ENCODE measurements around the gene PCP2. TPM values are rescaled to one million over a fixed set of nuclear protein-coding genes. Genes with fewer than 3 reads are reported as not detected.

PCP2 gene
- total and polyA plus RNA-seq, 2 of the 13 experiments (the other 11 are each of a cell fraction or from before 2014, with no cell fraction given): 0.62 TPM; not detected in 1

GRCh38 chr19:7629347-7630054 is 4.0 kb downstream of the PCP2 start, which contains the start of the genes PET100 and XAB2 (continued):
- no peak for TF ChIP-seq TCF7L2 (IDR thresholded peaks at IDR 0.05; ENCODE audit: low read depth, low read length)
- TF ChIP-seq MED13 (CRISPR knock-in tag; IDR thresholded peaks at IDR 0.05): peak; percentile 45; the same call in 1 of the 2 replicates
- TF ChIP-seq ZNF614 (CRISPR knock-in tag; IDR thresholded peaks at IDR 0.05; ENCODE audit: borderline replicate concordance): no peak
- no peak for TF ChIP-seq ZBTB7B (CRISPR knock-in tag; IDR thresholded peaks at IDR 0.05)
- TF ChIP-seq ZNF646 (CRISPR knock-in tag; IDR thresholded peaks at IDR 0.05): no peak
- no peak for TF ChIP-seq TIGD3 (CRISPR knock-in tag; IDR thresholded peaks at IDR 0.05; ENCODE audit: borderline replicate concordance)
- TF ChIP-seq ZNF225 (CRISPR knock-in tag; IDR thresholded peaks at IDR 0.05): no peak
- TF ChIP-seq ZFAT (CRISPR knock-in tag; conservative IDR thresholded peaks at IDR 0.05): no peak
- no peak for TF ChIP-seq E2F2 (CRISPR knock-in tag; IDR thresholded peaks at IDR 0.05; ENCODE audit: borderline replicate concordance)
- no peak for TF ChIP-seq ATF4 (CRISPR knock-in tag; IDR thresholded peaks at IDR 0.05)
- peak; percentile 6; the same call in 1 of the 2 replicates for TF ChIP-seq MAFF (IDR thresholded peaks at IDR 0.05; ENCODE audit: low read depth, low read length)
- TF ChIP-seq HOXA3 (CRISPR knock-in tag; IDR thresholded peaks at IDR 0.05): peak; percentile 94
- TF ChIP-seq MEIS2 (CRISPR knock-in tag; IDR thresholded peaks at IDR 0.05): peak; percentile 57; the same call in 1 of the 2 replicates
- TF ChIP-seq HDAC1 (CRISPR knock-in tag; IDR thresholded peaks at IDR 0.05): peak; percentile 91
- TF ChIP-seq AFF4 (CRISPR knock-in tag; IDR thresholded peaks at IDR 0.05): no peak
